Measurements from ENCODE around the gene UBAP2L. TPM values are rescaled to one million over a fixed set of nuclear protein-coding genes. Genes with fewer than 3 reads are reported as not detected.

The UBAP2L gene
- polyA plus RNA-seq, 1 donor (not counting 4 experiments of a cell fraction or from before 2014, with no cell fraction given) = 198 TPM

DNA sequence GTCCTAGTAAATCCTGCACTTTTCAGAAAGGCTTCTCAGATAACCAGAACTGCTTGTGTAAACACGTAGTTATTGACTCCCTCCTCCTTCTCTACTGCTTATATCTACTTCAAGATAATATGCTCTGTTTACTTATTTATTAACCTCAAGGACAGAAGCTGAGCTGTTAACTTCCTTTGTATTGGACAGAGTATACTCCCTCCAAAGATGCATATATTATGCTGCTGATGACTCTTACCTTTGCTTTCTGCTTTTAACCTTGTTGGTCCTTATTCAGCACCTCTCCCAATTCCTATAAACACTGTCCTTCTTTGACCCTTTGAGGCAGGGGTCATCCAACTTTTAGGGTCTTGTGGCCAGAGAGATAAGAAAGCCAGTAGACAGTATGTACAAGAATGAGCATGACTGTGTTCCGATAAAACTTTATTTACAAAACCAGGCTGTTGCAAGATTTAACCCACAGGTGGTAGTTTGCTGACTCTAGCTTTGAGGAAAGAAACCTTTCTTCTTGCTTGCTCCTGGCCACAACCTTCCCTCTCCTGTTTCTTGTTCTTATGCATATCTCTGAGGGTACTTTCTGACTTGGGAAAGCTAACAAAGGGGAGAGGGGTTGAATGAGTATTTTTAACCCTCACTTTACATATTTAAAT, 33.8 kb upstream of the UBAP2L start:
- Histone ChIP-seq H3K27ac (ENCODE audit: control insufficient read depth, insufficient read depth, low read length) (no peak overlapping the region), H3K9ac (ENCODE audit: control insufficient read depth, extremely low read depth, insufficient read depth, low read length) (no peak overlapping the region), H3K79me2 (ENCODE audit: control insufficient read depth, insufficient read depth, low read length) (peaks cover 11% of the 10 kb centered on the region), H3K27me3 (ENCODE audit: control insufficient read depth, extremely low read depth, insufficient read depth, low read length) (no peaks in the 10 kb centered on the region), H3K9me1 (ENCODE audit: control insufficient read depth, extremely low read depth, insufficient read depth, low read length) (no peaks in the 10 kb centered on the region), H2AFZ (ENCODE audit: control insufficient read depth, low read length) (no peak overlapping the region), H3K4me2 (ENCODE audit: control insufficient read depth, extremely low read depth, insufficient read depth, low read depth, low read length) (no peak overlapping the region), H3K36me3 (ENCODE audit: control insufficient read depth in 2 of 2, extremely low read depth in 1 of 2, insufficient read depth in 2 of 2, low read length in 2 of 2) (no peaks in the 10 kb centered on the region), H3K4me3 (ENCODE audit: control insufficient read depth in 2 of 3, extremely low read depth in 1 of 3, insufficient read depth in 2 of 3, low read depth in 1 of 3, low read length in 3 of 3) (no peak overlapping the region), H3K4me1 (ENCODE audit: control insufficient read depth, extremely low read depth, insufficient read depth, low read length) (peaks cover 6% of the 10 kb centered on the region), H3K9me3 (ENCODE audit: control insufficient read depth, low read depth, low read length) (no peaks in the 10 kb centered on the region), H4K20me1 (ENCODE audit: control insufficient read depth, extremely low read depth, insufficient read depth, low read length) (peaks cover 4% of the 10 kb centered on the region)
- DNase-seq (ENCODE audit: low read depth, low spot score) = no peak
- FAIRE-seq = no peak
- dilution Hi-C loops (cut with MboI; ENCODE audit: extremely low pct_ligation_motif_present, low sequenced_read_pairs) = no loop called here
- TF ChIP-seq, protein P1, sequence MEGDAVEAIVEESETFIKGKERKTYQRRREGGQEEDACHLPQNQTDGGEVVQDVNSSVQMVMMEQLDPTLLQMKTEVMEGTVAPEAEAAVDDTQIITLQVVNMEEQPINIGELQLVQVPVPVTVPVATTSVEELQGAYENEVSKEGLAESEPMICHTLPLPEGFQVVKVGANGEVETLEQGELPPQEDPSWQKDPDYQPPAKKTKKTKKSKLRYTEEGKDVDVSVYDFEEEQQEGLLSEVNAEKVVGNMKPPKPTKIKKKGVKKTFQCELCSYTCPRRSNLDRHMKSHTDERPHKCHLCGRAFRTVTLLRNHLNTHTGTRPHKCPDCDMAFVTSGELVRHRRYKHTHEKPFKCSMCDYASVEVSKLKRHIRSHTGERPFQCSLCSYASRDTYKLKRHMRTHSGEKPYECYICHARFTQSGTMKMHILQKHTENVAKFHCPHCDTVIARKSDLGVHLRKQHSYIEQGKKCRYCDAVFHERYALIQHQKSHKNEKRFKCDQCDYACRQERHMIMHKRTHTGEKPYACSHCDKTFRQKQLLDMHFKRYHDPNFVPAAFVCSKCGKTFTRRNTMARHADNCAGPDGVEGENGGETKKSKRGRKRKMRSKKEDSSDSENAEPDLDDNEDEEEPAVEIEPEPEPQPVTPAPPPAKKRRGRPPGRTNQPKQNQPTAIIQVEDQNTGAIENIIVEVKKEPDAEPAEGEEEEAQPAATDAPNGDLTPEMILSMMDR (optimal IDR thresholded peaks at IDR 0.05 in 1 of 3, IDR thresholded peaks at IDR 0.05 in 1 of 3, conservative IDR thresholded peaks at IDR 0.05 in 1 of 3; ENCODE audit: extremely low read depth in 1 of 3, insufficient read depth in 2 of 3, low read length in 3 of 3) = no peak
- no peak for TF ChIP-seq EZH2 (IDR thresholded peaks at IDR 0.05; ENCODE audit: low read length)

- Histone ChIP-seq H3K4me2 (ENCODE audit: control insufficient read depth, extremely low read depth, insufficient read depth, low read depth, low read length) (no peak overlapping the region), H4K20me1 (ENCODE audit: control insufficient read depth, extremely low read depth, insufficient read depth, low read length) (no peaks in the 10 kb centered on the region), H3K9me1 (ENCODE audit: control insufficient read depth, extremely low read depth, insufficient read depth, low read length) (no peaks in the 10 kb centered on the region), H3K27ac (ENCODE audit: control insufficient read depth, insufficient read depth, low read length) (no peak overlapping the region), H3K79me2 (ENCODE audit: control insufficient read depth, insufficient read depth, low read length) (no peaks in the 10 kb centered on the region), H2AFZ (ENCODE audit: control insufficient read depth, low read length) (no peak overlapping the region), H3K9ac (ENCODE audit: control insufficient read depth, extremely low read depth, insufficient read depth, low read length) (no peak overlapping the region), H3K27me3 (ENCODE audit: control insufficient read depth, extremely low read depth, insufficient read depth, low read length) (no peaks in the 10 kb centered on the region), H3K4me1 (ENCODE audit: control insufficient read depth, extremely low read depth, insufficient read depth, low read length) (peaks cover 10% of the 10 kb centered on the region), H3K4me3 (ENCODE audit: control insufficient read depth in 2 of 3, extremely low read depth in 1 of 3, insufficient read depth in 2 of 3, low read depth in 1 of 3, low read length in 3 of 3) (no peak overlapping the region), H3K36me3 (ENCODE audit: control insufficient read depth in 2 of 2, extremely low read depth in 1 of 2, insufficient read depth in 2 of 2, low read length in 2 of 2) (no peaks in the 10 kb centered on the region), H3K9me3 (ENCODE audit: control insufficient read depth, low read depth, low read length) (no peaks in the 10 kb centered on the region)
- FAIRE-seq = no peak
- no peak for DNase-seq (ENCODE audit: low read depth, low spot score)
- dilution Hi-C loops (cut with MboI; ENCODE audit: extremely low pct_ligation_motif_present, low sequenced_read_pairs) = no loop called here
- TF ChIP-seq, protein P1 (optimal IDR thresholded peaks at IDR 0.05 in 1 of 3, IDR thresholded peaks at IDR 0.05 in 1 of 3, conservative IDR thresholded peaks at IDR 0.05 in 1 of 3; ENCODE audit: extremely low read depth in 1 of 3, insufficient read depth in 2 of 3, low read length in 3 of 3) = no peak
- no peak for TF ChIP-seq EZH2 (IDR thresholded peaks at IDR 0.05; ENCODE audit: low read length)
Observed at GRCh38 chr1:154190550-154190949, 30.2 kb upstream of the UBAP2L start.

Data from keratinocyte (primary cell).